IMR-90 (cell line): ENCODE measurements around the gene RGL1. TPM values are rescaled to one million over a fixed set of nuclear protein-coding genes. Genes with fewer than 3 reads are reported as not detected.

Source experiments
- ATAC-seq: fragments of 200-7000 bp; cut with Tn5 transposase; 2 replicates; pipeline ENCODE4 v1.9.1; 2020; ENCODE audit warnings: low read depth, mild to moderate bottlenecking, moderate library complexity
- BruUV-seq: library from RNA; stranded (reverse); fragments of 400-500 nt; replicated peaks from 2 replicates; lab custom pipeline; 2021; lab: Mats Ljungman, UMichigan
- CTCF ChIA-PET: fragments of 300-600 bp; formaldehyde crosslinking; extraction: SDS; loops from one replicate; lab custom pipeline; 2021; ENCODE audit warnings: antibody characterized with exemption; lab: Yijun Ruan, JAX
- POLR2A ChIA-PET: fragments of 300-600 bp; sonication (Branson Sonifier 250); formaldehyde crosslinking; loops from one replicate; lab custom pipeline; 2022; ENCODE audit warnings: antibody characterized with exemption; ENCODE audit not compliant: unreplicated experiment; lab: Charles Lee
- DNase-seq: peaks from one replicate; pipeline ENCODE4 v3.0.0; 2013
- H2AFZ ChIP-seq: replicated peaks from 2 replicates; pipeline ENCODE3; 2013; ENCODE audit warnings: low read length, mild to moderate bottlenecking; ENCODE audit not compliant: poor library complexity
- H2AK5ac ChIP-seq: 2 replicates; pipeline ENCODE4 v1.6.1; 2013; ENCODE audit warnings: low read depth, low read length, inconsistent platforms
- H2AK9ac ChIP-seq: replicated peaks from 2 replicates; pipeline ENCODE3; 2013; ENCODE audit warnings: mild to moderate bottlenecking, low read depth, low read length, moderate library complexity; ENCODE audit not compliant: poor library complexity
- H2BK120ac ChIP-seq: 2 replicates; pipeline ENCODE4 v1.6.1; 2013; ENCODE audit warnings: low read depth, low read length, inconsistent platforms
- H2BK15ac ChIP-seq: 3 replicates; pipeline ENCODE4 v1.6.1; 2013; ENCODE audit warnings: low read depth, low read length, inconsistent platforms
- H2BK20ac ChIP-seq: 2 replicates; pipeline ENCODE4 v1.6.1; 2013; ENCODE audit warnings: low read depth, mild to moderate bottlenecking, inconsistent platforms, low read length, moderate library complexity
- H2BK5ac ChIP-seq: 2 replicates; pipeline ENCODE4 v1.6.1; 2013; ENCODE audit warnings: mild to moderate bottlenecking, low read depth, low read length, inconsistent platforms; ENCODE audit not compliant: poor library complexity, severe bottlenecking
- H3K14ac ChIP-seq: replicated peaks from 2 replicates; pipeline ENCODE4 v1.6.1; 2013; ENCODE audit warnings: low read depth, low read length, inconsistent platforms
- H3K18ac ChIP-seq: 2 replicates; pipeline ENCODE4 v1.6.1; 2013; ENCODE audit warnings: low read depth, low read length, control low read depth
- H3K23ac ChIP-seq: 2 replicates; pipeline ENCODE4 v1.6.1; 2013; ENCODE audit warnings: low read depth, low read length, inconsistent platforms
- H3K27ac ChIP-seq: 2 replicates; pipeline ENCODE4 v1.5.1; 2013; ENCODE audit warnings: mild to moderate bottlenecking, control low read depth, low read length; ENCODE audit not compliant: insufficient read depth
- H3K27me3 ChIP-seq: 2 replicates; pipeline ENCODE4 v1.6.1; 2013; ENCODE audit warnings: low read length; ENCODE audit not compliant: control insufficient read depth, insufficient read depth
- H3K36me3 ChIP-seq: 2 replicates; pipeline ENCODE4 v1.6.1; 2013; ENCODE audit warnings: low read length, mixed read lengths; ENCODE audit not compliant: control insufficient read depth, insufficient read depth
- H3K4ac ChIP-seq: 2 replicates; pipeline ENCODE4 v1.6.1; 2013; ENCODE audit warnings: low read depth, low read length, inconsistent platforms
- H3K4me1 ChIP-seq: 2 replicates; pipeline ENCODE4 v1.6.1; 2013; ENCODE audit warnings: low read length, mixed read lengths; ENCODE audit not compliant: control insufficient read depth, insufficient read depth
- H3K4me2 ChIP-seq: 2 replicates; pipeline ENCODE4 v1.6.1; 2013; ENCODE audit warnings: low read depth, mild to moderate bottlenecking, control low read depth, low read length, moderate library complexity
- H3K4me3 ChIP-seq: 2 replicates; pipeline ENCODE4 v1.5.1; 2013; ENCODE audit warnings: low read depth, mild to moderate bottlenecking, control low read depth, low read length, moderate library complexity; ENCODE audit not compliant: insufficient read depth
- H3K56ac ChIP-seq: 2 replicates; pipeline ENCODE4 v1.6.1; 2013; ENCODE audit warnings: low read length, inconsistent platforms; ENCODE audit not compliant: insufficient read depth; ENCODE audit errors: extremely low read depth
- H3K79me1 ChIP-seq, 2 experiments: 2 replicates each; pipeline ENCODE4 v1.6.1; 2013; ENCODE audit warnings: low read length in 2 of 2, inconsistent platforms in 1 of 2, low read depth in 1 of 2
- H3K9ac ChIP-seq: 2 replicates; pipeline ENCODE4 v1.6.1; 2013; ENCODE audit warnings: low read depth, low read length, control low read depth
- H3K9me1 ChIP-seq: 2 replicates; pipeline ENCODE4 v1.6.1; 2013; ENCODE audit warnings: low read length, inconsistent platforms; ENCODE audit not compliant: insufficient read depth
- H3K9me3 ChIP-seq: 2 replicates; pipeline ENCODE4 v1.6.1; 2013; ENCODE audit warnings: low read length; ENCODE audit not compliant: control insufficient read depth, insufficient read depth
- H4K20me1 ChIP-seq: 2 replicates; pipeline ENCODE4 v1.6.1; 2013; ENCODE audit warnings: low read length, inconsistent platforms; ENCODE audit not compliant: insufficient read depth
- H4K5ac ChIP-seq: 2 replicates; pipeline ENCODE4 v1.6.1; 2013; ENCODE audit warnings: mild to moderate bottlenecking, low read depth, low read length, control low read depth
- H4K8ac ChIP-seq, 2 experiments: 2 replicates each; pipeline ENCODE4 v1.6.1; 2013; ENCODE audit warnings: low read depth in 2 of 2, low read length in 2 of 2, control low read depth in 1 of 2, inconsistent platforms in 1 of 2
- H4K91ac ChIP-seq: 2 replicates; pipeline ENCODE4 v1.6.1; 2013; ENCODE audit warnings: low read depth, low read length, inconsistent platforms; ENCODE audit not compliant: insufficient read depth
- BHLHE40 ChIP-seq: fragments of 150-350 bp; IDR thresholded peaks from 2 replicates; pipeline ENCODE4 v1.6.1; 2016; ENCODE audit warnings: mild to moderate bottlenecking, low read depth, low read length
- CEBPB ChIP-seq: IDR thresholded peaks from 2 replicates; pipeline ENCODE4 v1.6.1; 2012; ENCODE audit warnings: low read depth, low read length, improper control_type of control experiment
- CHD1 ChIP-seq: IDR thresholded peaks from 2 replicates; pipeline ENCODE4 v1.6.1; 2012; ENCODE audit warnings: low read depth, low read length, improper control_type of control experiment
- CTCF ChIP-seq: conservative IDR thresholded peaks from 2 replicates; pipeline ENCODE4 v1.5.1; 2012; ENCODE audit warnings: mild to moderate bottlenecking, low read depth, low read length, improper control_type of control experiment
- ELK1 ChIP-seq: fragments of 150-350 bp; IDR thresholded peaks from 2 replicates; pipeline ENCODE4 v1.6.1; 2016; ENCODE audit warnings: low read depth, mild to moderate bottlenecking, low read length, moderate library complexity, borderline replicate concordance
- FOS ChIP-seq: fragments of 150-350 bp; IDR thresholded peaks from 2 replicates; pipeline ENCODE4 v1.6.1; 2016; ENCODE audit warnings: low read depth, low read length
- MAFK ChIP-seq: IDR thresholded peaks from 2 replicates; pipeline ENCODE4 v1.6.1; 2012; ENCODE audit warnings: low read depth, low read length, improper control_type of control experiment
- MAZ ChIP-seq: IDR thresholded peaks from 2 replicates; pipeline ENCODE4 v1.6.1; 2012; ENCODE audit warnings: low read depth, mild to moderate bottlenecking, low read length, improper control_type of control experiment, moderate library complexity, borderline replicate concordance
- MXI1 ChIP-seq: IDR thresholded peaks from 2 replicates; pipeline ENCODE4 v1.6.1; 2012; ENCODE audit warnings: low read depth, mild to moderate bottlenecking, low read length, moderate library complexity, borderline replicate concordance
- NFE2L2 ChIP-seq: fragments of 150-350 bp; IDR thresholded peaks from 2 replicates; pipeline ENCODE4 v1.6.1; 2016; ENCODE audit warnings: low read depth, mild to moderate bottlenecking, low read length
- POLR2A ChIP-seq: IDR thresholded peaks from 2 replicates; pipeline ENCODE4 v1.6.1; 2012; ENCODE audit warnings: mild to moderate bottlenecking, low read depth, low read length
- RAD21 ChIP-seq: IDR thresholded peaks from 2 replicates; pipeline ENCODE4 v1.6.1; 2012; ENCODE audit warnings: low read length, improper control_type of control experiment
- RCOR1 ChIP-seq: IDR thresholded peaks from 2 replicates; pipeline ENCODE4 v1.6.1; 2012; ENCODE audit warnings: mild to moderate bottlenecking, low read length, improper control_type of control experiment; ENCODE audit not compliant: insufficient replicate concordance
- RFX5 ChIP-seq: IDR thresholded peaks from 2 replicates; pipeline ENCODE4 v1.8.0; 2012; ENCODE audit warnings: low read depth, mild to moderate bottlenecking, low read length, moderate library complexity
- SMC3 ChIP-seq: fragments of 150-350 bp; IDR thresholded peaks from 2 replicates; pipeline ENCODE4 v1.6.1; 2016; ENCODE audit warnings: low read depth, mild to moderate bottlenecking, antibody characterized with exemption, low read length, moderate library complexity
- USF2 ChIP-seq: fragments of 150-350 bp; IDR thresholded peaks from 2 replicates; pipeline ENCODE4 v1.6.1; 2017; ENCODE audit warnings: mild to moderate bottlenecking, antibody characterized with exemption, low read length, low read depth
- WGBS, 2 experiments: methylation state at CpG; one replicate each; pipeline versions ENCODE4 v1.1.5 to v1.1.7; 2013; ENCODE audit warnings: missing lambda C conversion rate in 2 of 2; ENCODE audit not compliant: insufficient read length in 1 of 2; ENCODE audit errors: extremely low coverage in 2 of 2; 5-methylcytosine and 5-hydroxymethylcytosine counted together
- dilution Hi-C: fragments of 300-500 bp; cut with HindIII; formaldehyde crosslinking; loops from one replicate; pipeline ENCODE4 v1.14.3; 2018; ENCODE audit warnings: low sequenced_read_pairs; ENCODE audit not compliant: unreplicated experiment
- in situ Hi-C: fragments of 300-500 bp; cut with MboI; formaldehyde crosslinking; loops from 3 replicates; pipeline ENCODE4 v1.14.3; 2019; ENCODE audit warnings: low sequenced_read_pairs, inconsistent platforms, mixed read lengths
- intact Hi-C: fragments of 100-400 bp; cut with micrococcal nuclease; formaldehyde crosslinking; loops from 2 replicates; pipeline ENCODE4 v1.10.0; 2022
- polyA plus RNA-seq, 3 experiments: library from polyadenylated mRNA; depleted of rRNA; stranded (reverse); fragments of >200 nt; gene quantifications; 2 replicates each; pipeline ENCODE4 v1.2.3, GENCODE V29; 2012; ENCODE audit warnings: low replicate concordance in 1 of 3
- total RNA-seq: library from RNA; depleted of rRNA; stranded (reverse); fragments of >200 nt; gene quantifications from 2 replicates; pipeline ENCODE4 v1.2.3, GENCODE V29; 2012

The RGL1 gene
- total and polyA plus RNA-seq, 2 of the 4 experiments (the other 2 are of a cell fraction): 4.7 to 7.5 TPM

- TF ChIP-seq RFX5 (no peak), CEBPB (no peak), MAFK (no peak), POLR2A (no peak), CTCF (no peak), NFE2L2 (no peak), MXI1 (no peak), BHLHE40 (no peak), CHD1 (no peak), ELK1 (no peak), RAD21 (no peak), SMC3 (no peak), RCOR1 (no peak), FOS (no peak), USF2 (no peak), MAZ (no peak)
- no peak overlapping the region for H2BK15ac ChIP-seq
- no peaks in the 10 kb centered on the region for H3K9me3 ChIP-seq
- no peak overlapping the region for H3K23ac ChIP-seq
- ChIA-PET POLR2A (no interaction called here), CTCF (no interaction called here)
- BruUV-seq: no TSS peak
- no peak overlapping the region for H3K56ac ChIP-seq
- WGBS, 2 experiments: 100% methylated on average over 1 of the region's 11 CpGs; no CpG with 5 or more reads in 1 of the 2 experiments
- dilution Hi-C loops (no loop called here), in situ Hi-C loops (no loop called here), intact Hi-C loops (no loop called here)
- H3K4me2 ChIP-seq: no peak overlapping the region
- H3K4ac ChIP-seq: no peak overlapping the region
- no peak overlapping the region for H2AFZ ChIP-seq
- H3K18ac ChIP-seq: no peak overlapping the region
- H2BK20ac ChIP-seq: no peak overlapping the region
- no peak for DNase-seq
- H3K9ac ChIP-seq: no peak overlapping the region
- H3K4me3 ChIP-seq: no peak overlapping the region
- H3K14ac ChIP-seq: no peak overlapping the region
- no peak overlapping the region for H4K8ac ChIP-seq
- no peak overlapping the region for H3K27ac ChIP-seq
- H4K5ac ChIP-seq: no peak overlapping the region
- H3K27me3 ChIP-seq: no peaks in the 10 kb centered on the region
- H3K4me1 ChIP-seq: peaks cover under 1% of the 10 kb centered on the region
- H2BK120ac ChIP-seq: no peak overlapping the region
- no peak overlapping the region for H4K91ac ChIP-seq
- no peak overlapping the region for H2BK5ac ChIP-seq
- H3K79me1 ChIP-seq: no peaks in the 10 kb centered on the region
- H2AK5ac ChIP-seq: no peak overlapping the region
- H2AK9ac ChIP-seq: no peak overlapping the region
- no peaks in the 10 kb centered on the region for H4K20me1 ChIP-seq
- H3K36me3 ChIP-seq: no peaks in the 10 kb centered on the region
- no peak for ATAC-seq
- H3K9me1 ChIP-seq: no peaks in the 10 kb centered on the region; the same call in 1 of the 2 replicates
Observed at GRCh38 chr1:183937611-183938010, 132.7 kb downstream of the RGL1 start.
